GM23248 (cell line): ENCODE measurements around the gene PCCB. TPM values are rescaled to one million over a fixed set of nuclear protein-coding genes. Genes with fewer than 3 reads are reported as not detected.

Experiments
- DNase-seq: peaks from one replicate; pipeline ENCODE4 v3.0.0-alpha.2; 2015
- H2AFZ ChIP-seq: fragments of 200-600 bp; sonication (generic); 2 replicates; pipeline ENCODE4 v1.6.1; 2016; ENCODE audit warnings: antibody characterized with exemption
- H3F3A ChIP-seq: fragments of 200-600 bp; sonication (generic); 2 replicates; pipeline ENCODE4 v1.6.1; 2016; ENCODE audit warnings: mild to moderate bottlenecking, antibody characterized with exemption, mixed run types; ENCODE audit not compliant: insufficient read depth
- H3K27ac ChIP-seq: fragments of 200-600 bp; sonication (generic); 2 replicates; pipeline ENCODE4 v1.5.1; 2016; ENCODE audit warnings: mild to moderate bottlenecking
- H3K27me3 ChIP-seq: fragments of 200-600 bp; sonication (generic); replicated peaks from 2 replicates; pipeline ENCODE4 v1.6.1; 2016; ENCODE audit warnings: mild to moderate bottlenecking; ENCODE audit not compliant: insufficient read depth
- H3K36me3 ChIP-seq: fragments of 200-600 bp; sonication (generic); 2 replicates; pipeline ENCODE4 v1.6.1; 2016; ENCODE audit warnings: low read depth, mild to moderate bottlenecking
- H3K4me1 ChIP-seq: fragments of 200-600 bp; sonication (generic); 2 replicates; pipeline ENCODE4 v1.6.1; 2016; ENCODE audit warnings: mild to moderate bottlenecking; ENCODE audit not compliant: insufficient read depth
- H3K4me2 ChIP-seq: fragments of 200-600 bp; sonication (generic); one replicate; pipeline ENCODE4 v1.6.1; 2016; ENCODE audit warnings: mild to moderate bottlenecking; ENCODE audit not compliant: unreplicated experiment
- H3K4me3 ChIP-seq: fragments of 200-600 bp; sonication (generic); 2 replicates; pipeline ENCODE4 v1.5.1; 2016; ENCODE audit warnings: mild to moderate bottlenecking
- H3K79me2 ChIP-seq: fragments of 200-600 bp; sonication (generic); 2 replicates; pipeline ENCODE4 v1.6.1; 2016; ENCODE audit warnings: mild to moderate bottlenecking; ENCODE audit not compliant: insufficient read depth
- H3K9ac ChIP-seq: fragments of 200-600 bp; sonication (generic); 2 replicates; pipeline ENCODE4 v1.6.1; 2016; ENCODE audit warnings: mild to moderate bottlenecking
- H3K9me2 ChIP-seq: fragments of 200-600 bp; sonication (generic); 2 replicates; pipeline ENCODE4 v1.6.1; 2016; ENCODE audit warnings: mixed run types, mild to moderate bottlenecking, moderate library complexity; ENCODE audit not compliant: insufficient read depth
- H3K9me3 ChIP-seq: fragments of 200-600 bp; sonication (generic); one replicate; pipeline ENCODE4 v1.6.1; 2017; ENCODE audit warnings: low read depth
- H4K20me1 ChIP-seq: fragments of 200-600 bp; sonication (generic); 2 replicates; pipeline ENCODE4 v1.6.0; 2016; ENCODE audit not compliant: insufficient read depth
- EZH2 ChIP-seq: fragments of 200-600 bp; sonication (generic); IDR thresholded peaks from 2 replicates; pipeline ENCODE4 v1.6.1; 2018; ENCODE audit warnings: antibody characterized with exemption, mild to moderate bottlenecking; ENCODE audit not compliant: insufficient read depth, poor library complexity, severe bottlenecking
- EZH2phosphoT487 ChIP-seq: fragments of 200-600 bp; sonication (generic); IDR thresholded peaks from 2 replicates; pipeline ENCODE4 v1.6.1; 2018; ENCODE audit warnings: antibody characterized with exemption, moderate library complexity, mild to moderate bottlenecking, low read depth; ENCODE audit not compliant: insufficient read depth
- WGBS, 2 experiments: methylation state at CpG; one replicate each; pipeline ENCODE4 v1.1.6; 2015 to 2017; ENCODE audit warnings: low lambda C conversion rate in 2 of 2, low coverage in 1 of 2; ENCODE audit errors: missing lambda C conversion rate in 2 of 2; 5-methylcytosine and 5-hydroxymethylcytosine counted together
- in situ Hi-C: fragments of 300-500 bp; cut with MboI; formaldehyde crosslinking; loops from 2 replicates; pipeline ENCODE4 v1.15.0; 2020
- polyA plus RNA-seq: library from polyadenylated mRNA; unstranded; fragments of >200 nt; fragmentation: Nextera tagmentation; extraction: Ambion mirVana; gene quantifications from 2 replicates; pipeline ENCODE4 v1.2.1, GENCODE V29; 2016
- total RNA-seq: library from RNA; depleted of rRNA; stranded (reverse); fragments of >200 nt; shearing (Covaris generic); gene quantifications from 2 replicates; pipeline ENCODE4 v1.2.3, GENCODE V29; 2014

PCCB gene
- total and polyA plus RNA-seq, 2 experiments from 2014 or later = 35.8 to 38.9 TPM

GRCh38 chr3:136232413-136232812 lies 17.7 kb upstream of the PCCB start:
- H3K27me3 ChIP-seq = no peaks in the 10 kb centered on the region
- no peaks in the 10 kb centered on the region for H3K79me2 ChIP-seq
- no peak overlapping the region for H3K4me2 ChIP-seq
- WGBS, 2 experiments = 45 to 60% methylated on average over 2 of the region's 2 CpGs
- no peak overlapping the region for H3K9ac ChIP-seq
- no peak for DNase-seq
- no peaks in the 10 kb centered on the region for H3K9me2 ChIP-seq
- H3K36me3 ChIP-seq = no peaks in the 10 kb centered on the region
- H2AFZ ChIP-seq = no peak overlapping the region
- H3K27ac ChIP-seq = no peak overlapping the region
- no peaks in the 10 kb centered on the region for H3K9me3 ChIP-seq
- no peaks in the 10 kb centered on the region for H3K4me1 ChIP-seq
- no peak overlapping the region for H3K4me3 ChIP-seq
- no peaks in the 10 kb centered on the region for H4K20me1 ChIP-seq
- H3F3A ChIP-seq = no peaks in the 10 kb centered on the region
- TF ChIP-seq EZH2phosphoT487 = no peak
- no peak for TF ChIP-seq EZH2
- in situ Hi-C loops = no loop called here

- no peaks in the 10 kb centered on the region for H4K20me1 ChIP-seq
- H3K9me3 ChIP-seq = no peaks in the 10 kb centered on the region
- H3K27ac ChIP-seq = no peak overlapping the region
- 78 to 83% methylated on average over 1 of the region's 1 CpG for WGBS, 2 experiments
- TF ChIP-seq EZH2phosphoT487 = no peak
- no peak for TF ChIP-seq EZH2
- no peak overlapping the region for H3K9ac ChIP-seq
- H3K4me2 ChIP-seq = no peak overlapping the region
- 0 out of 2 replicates have a peak, but pooled peaks cover 3% of the 10 kb centered on the region for H3K27me3 ChIP-seq
- in situ Hi-C loops = no loop called here
- no peaks in the 10 kb centered on the region for H3K9me2 ChIP-seq
- H3K36me3 ChIP-seq = no peaks in the 10 kb centered on the region
- no peak for DNase-seq
- H2AFZ ChIP-seq = no peak overlapping the region
- no peak overlapping the region for H3K4me3 ChIP-seq
- H3K4me1 ChIP-seq = no peaks in the 10 kb centered on the region
- H3F3A ChIP-seq = no peaks in the 10 kb centered on the region
- H3K79me2 ChIP-seq = no peaks in the 10 kb centered on the region
These were observed 14.6 kb upstream of the PCCB start for GRCh38 chr3:136235545-136235944.

- Histone ChIP-seq H3K9me2 (no peaks in the 10 kb centered on the region), H3K27me3 (0 out of 2 replicates have a peak, but pooled peaks cover 6% of the 10 kb centered on the region), H3F3A (no peaks in the 10 kb centered on the region), H4K20me1 (no peaks in the 10 kb centered on the region), H3K4me1 (no peaks in the 10 kb centered on the region), H3K9ac (no peak overlapping the region), H3K36me3 (no peaks in the 10 kb centered on the region), H3K4me3 (no peak overlapping the region), H2AFZ (no peak overlapping the region), H3K9me3 (no peaks in the 10 kb centered on the region), H3K79me2 (no peaks in the 10 kb centered on the region), H3K27ac (no peak overlapping the region), H3K4me2 (no peak overlapping the region)
- in situ Hi-C loops = no loop called here
- no peak for DNase-seq
- no peak for TF ChIP-seq EZH2phosphoT487
- TF ChIP-seq EZH2 = no peak
- 34 to 35% methylated on average over 2 of the region's 2 CpGs for WGBS, 2 experiments
These were observed 14.0 kb upstream of the PCCB start for GRCh38 chr3:136236109-136236508.

- Histone ChIP-seq H3F3A (no peaks in the 10 kb centered on the region), H3K9me2 (no peaks in the 10 kb centered on the region), H3K4me1 (no peaks in the 10 kb centered on the region), H3K4me3 (no peak overlapping the region), H4K20me1 (no peaks in the 10 kb centered on the region), H3K9me3 (no peaks in the 10 kb centered on the region), H3K27ac (no peak overlapping the region), H3K79me2 (no peaks in the 10 kb centered on the region), H2AFZ (no peak overlapping the region), H3K9ac (no peak overlapping the region), H3K36me3 (no peaks in the 10 kb centered on the region), H3K4me2 (no peak overlapping the region), H3K27me3 (0 out of 2 replicates have a peak, but pooled peaks cover 6% of the 10 kb centered on the region)
- 53 to 67% methylated on average over 1 of the region's 1 CpG for WGBS, 2 experiments
- TF ChIP-seq EZH2phosphoT487 (no peak), EZH2 (no peak)
- in situ Hi-C loops = no loop called here
- DNase-seq = no peak
These were observed 13.0 kb upstream of the PCCB start for GRCh38 chr3:136237103-136237502.

- in situ Hi-C loops = no loop called here
- TF ChIP-seq EZH2 (no peak), EZH2phosphoT487 (no peak)
- WGBS, 2 experiments = 51 to 57% methylated on average over 4 of the region's 4 CpGs
- Histone ChIP-seq H3K36me3 (no peaks in the 10 kb centered on the region), H3K79me2 (no peaks in the 10 kb centered on the region), H3K9me2 (no peaks in the 10 kb centered on the region), H3K27ac (no peak overlapping the region), H3K27me3 (0 out of 2 replicates have a peak, but pooled peaks cover 6% of the 10 kb centered on the region), H3K4me3 (no peak overlapping the region), H4K20me1 (no peaks in the 10 kb centered on the region), H3K4me1 (no peaks in the 10 kb centered on the region), H3F3A (no peaks in the 10 kb centered on the region), H3K9me3 (no peaks in the 10 kb centered on the region), H3K4me2 (no peak overlapping the region), H3K9ac (no peak overlapping the region), H2AFZ (no peak overlapping the region)
- no peak for DNase-seq
These were observed 12.0 kb upstream of the PCCB start for GRCh38 chr3:136237961-136238649.
